GM06990 (cell line): ENCODE measurements around the gene MOCS2.

Experiments used
- DNase-seq: peaks from one replicate; pipeline ENCODE4 v3.0.0-alpha.2; 2011; ENCODE audit not compliant: insufficient read length; ENCODE audit errors: extremely low read depth
- H3K27me3 ChIP-seq: replicated peaks from 2 replicates; pipeline ENCODE4 v1.6.0; 2011; ENCODE audit warnings: low read length; ENCODE audit not compliant: control insufficient read depth, insufficient read depth
- H3K36me3 ChIP-seq: 2 replicates; pipeline ENCODE4 v1.5.1; 2011; ENCODE audit warnings: low read length; ENCODE audit not compliant: control insufficient read depth, insufficient read depth
- H3K4me3 ChIP-seq: replicated peaks from 2 replicates; pipeline ENCODE4 v1.5.1; 2011; ENCODE audit warnings: low read depth, mild to moderate bottlenecking, control low read depth, low read length
- TF ChIP-seq, protein P1 (sequence below): IDR thresholded peaks from 2 replicates; pipeline ENCODE4 v1.5.1; 2011; ENCODE audit warnings: low read length, control low read depth, mild to moderate bottlenecking, inconsistent platforms; ENCODE audit not compliant: insufficient read depth, poor library complexity, severe bottlenecking

MOCS2 gene

DNA sequence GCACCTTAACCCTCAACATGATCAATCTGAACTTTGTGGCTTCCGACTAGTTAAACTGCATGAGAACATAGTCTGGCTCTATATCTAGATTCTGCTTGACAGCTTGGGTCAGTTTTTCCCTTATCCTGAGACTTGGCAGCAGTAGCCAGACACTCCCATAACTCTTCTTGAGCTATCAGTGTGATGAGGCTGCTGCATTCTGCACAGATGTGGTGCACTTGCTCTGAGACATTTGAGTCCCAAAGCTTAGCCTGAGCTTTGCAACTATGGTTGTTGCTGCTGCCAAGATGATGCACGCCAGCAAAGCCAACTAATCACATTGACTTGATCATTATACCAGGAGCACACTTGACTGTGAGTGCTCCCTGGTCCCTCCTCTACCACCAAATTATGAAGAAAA, 36.2 kb downstream of the MOCS2 start:
- Histone ChIP-seq H3K27me3 (peaks cover 1% of the 10 kb centered on the region; the same call in 1 of the 2 replicates), H3K36me3 (no peaks in the 10 kb centered on the region), H3K4me3 (no peak overlapping the region)
- TF ChIP-seq, protein P1, sequence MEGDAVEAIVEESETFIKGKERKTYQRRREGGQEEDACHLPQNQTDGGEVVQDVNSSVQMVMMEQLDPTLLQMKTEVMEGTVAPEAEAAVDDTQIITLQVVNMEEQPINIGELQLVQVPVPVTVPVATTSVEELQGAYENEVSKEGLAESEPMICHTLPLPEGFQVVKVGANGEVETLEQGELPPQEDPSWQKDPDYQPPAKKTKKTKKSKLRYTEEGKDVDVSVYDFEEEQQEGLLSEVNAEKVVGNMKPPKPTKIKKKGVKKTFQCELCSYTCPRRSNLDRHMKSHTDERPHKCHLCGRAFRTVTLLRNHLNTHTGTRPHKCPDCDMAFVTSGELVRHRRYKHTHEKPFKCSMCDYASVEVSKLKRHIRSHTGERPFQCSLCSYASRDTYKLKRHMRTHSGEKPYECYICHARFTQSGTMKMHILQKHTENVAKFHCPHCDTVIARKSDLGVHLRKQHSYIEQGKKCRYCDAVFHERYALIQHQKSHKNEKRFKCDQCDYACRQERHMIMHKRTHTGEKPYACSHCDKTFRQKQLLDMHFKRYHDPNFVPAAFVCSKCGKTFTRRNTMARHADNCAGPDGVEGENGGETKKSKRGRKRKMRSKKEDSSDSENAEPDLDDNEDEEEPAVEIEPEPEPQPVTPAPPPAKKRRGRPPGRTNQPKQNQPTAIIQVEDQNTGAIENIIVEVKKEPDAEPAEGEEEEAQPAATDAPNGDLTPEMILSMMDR, result no peak
- DNase-seq, result no peak

DNA sequence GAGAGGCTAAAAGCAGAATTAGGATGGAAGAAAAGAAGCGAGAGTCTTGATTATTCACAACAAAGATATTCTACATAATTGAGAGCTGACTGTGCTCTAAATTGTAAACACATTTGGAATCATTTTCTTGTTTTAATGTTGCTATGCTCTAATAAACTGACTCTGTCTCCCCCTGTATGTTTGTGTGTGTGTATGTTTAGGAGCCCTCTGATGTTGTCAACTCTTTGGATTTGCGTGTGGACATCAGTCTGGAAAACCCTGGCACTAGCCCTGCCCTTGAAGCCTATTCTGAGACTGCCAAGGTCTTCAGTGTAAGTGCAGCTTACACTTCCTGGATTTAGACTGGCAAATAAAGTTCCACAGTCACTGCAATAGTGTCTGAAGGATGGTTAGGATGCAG, 37.8 kb downstream of the MOCS2 start:
- no peak for DNase-seq
- H3K27me3 ChIP-seq, result peaks cover 1% of the 10 kb centered on the region; the same call in 1 of the 2 replicates
- no peaks in the 10 kb centered on the region for H3K36me3 ChIP-seq

DNA sequence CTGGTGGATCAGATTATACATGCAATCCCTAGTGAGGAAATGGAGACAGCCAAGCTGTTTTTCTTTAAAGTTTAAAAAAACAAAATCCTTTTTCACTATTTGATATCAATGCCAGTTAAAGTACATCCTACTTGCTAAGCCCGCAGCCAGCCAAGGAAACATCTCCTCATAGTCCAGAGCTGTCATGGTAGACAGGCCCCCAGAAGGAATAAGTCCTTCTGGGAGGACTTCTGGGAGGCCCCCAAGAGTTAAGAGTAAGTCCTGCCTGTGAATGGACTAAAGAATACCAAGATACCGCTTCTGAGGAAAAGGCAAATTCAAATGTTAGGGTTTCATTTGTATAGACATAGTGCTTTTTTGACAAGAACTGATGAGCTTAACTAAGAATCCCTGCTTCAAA, 38.3 kb downstream of the MOCS2 start:
- TF ChIP-seq, protein P1, result no peak
- DNase-seq, result no peak
- Histone ChIP-seq H3K36me3 (no peaks in the 10 kb centered on the region), H3K4me3 (no peak overlapping the region), H3K27me3 (peaks cover 1% of the 10 kb centered on the region; the same call in 1 of the 2 replicates)

More for the DNA sequence above, 37.8 kb downstream of the MOCS2 start:
- H3K4me3 ChIP-seq, result no peak overlapping the region
- TF ChIP-seq, protein P1, result no peak

DNA sequence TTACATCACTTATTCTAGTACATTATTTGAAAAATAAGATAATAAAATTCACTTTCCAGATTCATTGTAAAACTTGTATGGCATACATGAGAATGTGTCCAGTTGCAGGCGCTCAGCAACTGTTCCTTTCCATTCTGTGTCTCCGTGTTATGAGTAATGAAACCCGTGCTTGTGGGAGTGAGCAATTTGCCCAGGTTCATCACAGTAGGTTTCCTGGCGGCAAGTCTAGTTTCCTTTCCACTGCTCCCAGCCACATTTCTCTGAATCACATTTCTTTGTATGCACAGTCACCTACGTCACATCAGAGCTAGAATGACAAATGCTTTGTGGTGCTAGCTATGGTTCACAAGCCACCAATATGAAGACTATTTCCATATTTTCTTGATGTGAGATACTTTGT, 39.9 kb downstream of the MOCS2 start:
- peaks cover 1% of the 10 kb centered on the region; the same call in 1 of the 2 replicates for H3K27me3 ChIP-seq
- DNase-seq, result no peak
- no peaks in the 10 kb centered on the region for H3K36me3 ChIP-seq
- no peak overlapping the region for H3K4me3 ChIP-seq
- TF ChIP-seq, protein P1, result no peak

DNA sequence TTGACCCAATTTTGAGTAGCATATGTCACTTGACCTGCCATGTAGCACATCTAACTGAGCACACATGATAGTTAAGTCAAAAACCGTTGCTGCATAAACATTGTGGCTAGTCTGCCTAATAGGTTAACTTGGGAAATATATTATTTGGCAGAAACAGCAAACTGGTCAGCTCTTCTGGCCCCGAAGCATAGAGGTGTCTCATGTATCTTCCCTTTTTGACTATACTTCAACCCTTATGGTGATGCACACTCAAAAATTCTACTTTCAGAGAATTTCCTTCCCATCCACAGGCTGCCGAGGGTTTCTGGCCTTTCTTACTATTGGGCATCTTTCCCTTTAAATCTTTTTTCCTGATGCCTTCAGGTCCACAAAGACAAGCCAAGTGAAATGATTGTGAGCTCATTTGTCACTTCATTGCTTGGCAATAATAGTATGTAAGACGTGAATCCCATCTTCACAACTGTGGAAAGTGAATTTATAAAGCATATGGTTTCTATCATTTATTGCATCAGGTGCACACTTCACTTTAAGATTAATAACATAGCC, 41.2 kb downstream of the MOCS2 start:
- TF ChIP-seq, protein P1, result no peak
- peaks cover 1% of the 10 kb centered on the region; the same call in 1 of the 2 replicates for H3K27me3 ChIP-seq
- H3K4me3 ChIP-seq, result no peak overlapping the region
- no peaks in the 10 kb centered on the region for H3K36me3 ChIP-seq
- DNase-seq, result no peak

DNA sequence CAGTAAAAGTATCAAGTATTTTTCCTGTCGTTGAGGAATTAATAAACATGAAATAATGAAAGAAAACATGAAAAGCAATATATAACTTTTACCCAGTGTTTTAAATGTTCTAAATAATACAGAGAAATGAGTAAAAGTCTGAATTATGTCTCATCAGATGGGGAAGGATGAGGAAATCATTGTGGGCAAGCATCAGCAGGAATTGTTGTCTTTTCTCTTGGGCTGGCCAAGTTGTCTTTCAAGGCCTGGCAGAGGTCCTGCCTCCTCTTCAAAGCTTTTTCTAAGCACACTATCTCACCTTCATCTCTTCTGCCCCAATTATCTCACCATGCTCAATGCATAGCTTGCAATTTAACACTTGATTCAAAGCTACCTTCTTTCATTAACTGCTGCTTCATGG, 41.9 kb downstream of the MOCS2 start:
- TF ChIP-seq, protein P1, result no peak
- peaks cover 1% of the 10 kb centered on the region; the same call in 1 of the 2 replicates for H3K27me3 ChIP-seq
- no peak for DNase-seq
- H3K36me3 ChIP-seq, result no peaks in the 10 kb centered on the region
- no peak overlapping the region for H3K4me3 ChIP-seq
